ENCODE measurements around the gene PDE4D.

GRCh38 chr5:59322058-59322457 is 571.5 kb downstream of the PDE4D start:
- TF ChIP-seq REST (IDR thresholded peaks at IDR 0.05; ENCODE audit: insufficient read depth in 1 of 2, low read depth in 2 of 2, low read length in 2 of 2) (no peak), POLR2AphosphoS5 (IDR thresholded peaks at IDR 0.05; ENCODE audit: low read depth, low read length) (no peak)
